ENCODE measurements around the gene BNC1.

DNA sequence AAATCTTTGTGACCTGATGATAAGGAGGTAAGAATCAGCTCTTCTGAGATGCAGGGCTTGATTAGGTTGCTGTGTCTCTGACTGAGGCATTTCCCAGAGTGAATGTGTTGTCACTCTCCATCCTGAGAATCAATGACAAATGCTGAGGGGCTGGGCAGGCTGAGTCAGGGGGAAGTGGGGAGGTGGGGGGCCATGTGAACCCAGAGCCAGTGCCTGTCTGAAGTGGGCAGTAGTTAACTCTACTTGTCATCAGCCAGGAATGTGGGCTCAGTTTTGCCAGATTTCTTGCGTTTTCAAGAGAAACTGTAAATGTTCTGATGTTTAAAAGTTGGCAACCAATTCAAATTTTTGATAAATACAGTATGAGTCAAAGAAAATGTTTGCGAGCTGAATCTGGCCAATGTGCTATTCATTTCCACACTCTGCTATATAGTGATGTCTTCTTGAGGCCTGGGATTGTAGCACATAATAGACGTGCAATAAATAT lies 3.1 kb upstream of the BNC1 start:
- TF ChIP-seq, protein P1, sequence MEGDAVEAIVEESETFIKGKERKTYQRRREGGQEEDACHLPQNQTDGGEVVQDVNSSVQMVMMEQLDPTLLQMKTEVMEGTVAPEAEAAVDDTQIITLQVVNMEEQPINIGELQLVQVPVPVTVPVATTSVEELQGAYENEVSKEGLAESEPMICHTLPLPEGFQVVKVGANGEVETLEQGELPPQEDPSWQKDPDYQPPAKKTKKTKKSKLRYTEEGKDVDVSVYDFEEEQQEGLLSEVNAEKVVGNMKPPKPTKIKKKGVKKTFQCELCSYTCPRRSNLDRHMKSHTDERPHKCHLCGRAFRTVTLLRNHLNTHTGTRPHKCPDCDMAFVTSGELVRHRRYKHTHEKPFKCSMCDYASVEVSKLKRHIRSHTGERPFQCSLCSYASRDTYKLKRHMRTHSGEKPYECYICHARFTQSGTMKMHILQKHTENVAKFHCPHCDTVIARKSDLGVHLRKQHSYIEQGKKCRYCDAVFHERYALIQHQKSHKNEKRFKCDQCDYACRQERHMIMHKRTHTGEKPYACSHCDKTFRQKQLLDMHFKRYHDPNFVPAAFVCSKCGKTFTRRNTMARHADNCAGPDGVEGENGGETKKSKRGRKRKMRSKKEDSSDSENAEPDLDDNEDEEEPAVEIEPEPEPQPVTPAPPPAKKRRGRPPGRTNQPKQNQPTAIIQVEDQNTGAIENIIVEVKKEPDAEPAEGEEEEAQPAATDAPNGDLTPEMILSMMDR (IDR thresholded peaks at IDR 0.05; ENCODE audit: poor library complexity) = no peak
- no peak for TF ChIP-seq EZH2 (IDR thresholded peaks at IDR 0.05; ENCODE audit: borderline replicate concordance)
- no peak for TF ChIP-seq EZH2phosphoT487 (IDR thresholded peaks at IDR 0.05; ENCODE audit: low read depth, severe bottlenecking, unreplicated experiment)

All from hepatocyte (in vitro differentiated cells).